T-cell (primary cell): ENCODE results near the gene CMTM6. TPM values are rescaled to one million over a fixed set of nuclear protein-coding genes. Genes with fewer than 3 reads are reported as not detected.

Source experiments
- ATAC-seq, 4 experiments: fragments of 200-7000 bp in 3 of 4; fragments of 150-1000 bp in 1 of 4; cut with Tn5 transposase; replicated peaks in 1 of 4; 1 replicate in 3 of 4; 2 replicates in 1 of 4; pipeline ENCODE4 v1.10.0; 2021; ENCODE audit warnings: moderate library complexity in 3 of 4, mild to moderate bottlenecking in 2 of 4, moderate number of reproducible peaks in 1 of 4
- CTCF ChIA-PET, 2 donors: fragments of 300-600 bp; sonication (Branson Sonifier 250); formaldehyde crosslinking; loops; one replicate each; lab custom pipeline; 2022; ENCODE audit warnings: antibody characterized with exemption in 2 of 2; lab: Charles Lee
- POLR2A ChIA-PET, 2 donors: fragments of 300-600 bp; sonication (Branson Sonifier 250); formaldehyde crosslinking; loops; one replicate each; lab custom pipeline; 2022; ENCODE audit warnings: antibody characterized with exemption in 2 of 2; lab: Charles Lee
- DNase-seq, 35 experiments: peaks; one replicate each; pipeline versions ENCODE4 v3.0.0 to v3.0.0-alpha.2; 2013 to 2023
- H3K27ac ChIP-seq: one replicate; pipeline ENCODE4 v1.5.1; 2013; ENCODE audit warnings: low read length
- H3K27me3 ChIP-seq, 2 experiments: replicated peaks in 1 of 2; 1 replicate in 1 of 2; 2 replicates in 1 of 2; pipeline versions ENCODE4 v1.6.1 to v1.7.0; 2013; ENCODE audit warnings: low read length in 1 of 2, mixed read lengths in 1 of 2; ENCODE audit not compliant: control insufficient read depth in 2 of 2, insufficient read depth in 2 of 2; ENCODE audit errors: extremely low read depth in 1 of 2
- H3K36me3 ChIP-seq, 2 donors: 1 replicate in 1 of 2; 2 replicates in 1 of 2; pipeline versions ENCODE4 v1.6.1 to v1.7.0; 2013; ENCODE audit warnings: low read length in 1 of 2; ENCODE audit not compliant: control insufficient read depth in 2 of 2, insufficient read depth in 1 of 2; ENCODE audit errors: extremely low read depth in 1 of 2
- H3K4me1 ChIP-seq, 2 experiments: 1 replicate in 1 of 2; 2 replicates in 1 of 2; pipeline versions ENCODE4 v1.6.1 to v1.7.0; 2013; ENCODE audit warnings: low read length in 2 of 2, mixed read lengths in 1 of 2; ENCODE audit not compliant: insufficient read depth in 2 of 2, control insufficient read depth in 1 of 2; ENCODE audit errors: extremely low read depth in 1 of 2
- H3K4me3 ChIP-seq, 2 donors: 1 replicate in 1 of 2; 2 replicates in 1 of 2; pipeline versions ENCODE4 v1.5.1 to v1.7.0; 2013; ENCODE audit warnings: mild to moderate bottlenecking in 2 of 2, low read length in 1 of 2, moderate library complexity in 1 of 2; ENCODE audit not compliant: control insufficient read depth in 1 of 2; ENCODE audit errors: extremely low read depth in 1 of 2
- H3K9me3 ChIP-seq: 2 replicates; pipeline ENCODE4 v1.7.0; 2013
- H3K27ac Mint-ChIP-seq, 2 donors: one replicate each; pipeline ENCODE4 v1.8.0; 2020 to 2021; ENCODE audit warnings: mild to moderate bottlenecking in 2 of 2, mixed read lengths in 2 of 2
- H3K27me3 Mint-ChIP-seq, 2 donors: one replicate each; pipeline ENCODE4 v1.8.0; 2021 to 2022; ENCODE audit warnings: mixed read lengths in 2 of 2
- H3K36me3 Mint-ChIP-seq: one replicate; pipeline ENCODE4 v1.8.0; 2021; ENCODE audit warnings: mixed read lengths
- H3K4me1 Mint-ChIP-seq, 3 donors: one replicate each; pipeline ENCODE4 v1.8.0; 2020 to 2022; ENCODE audit warnings: mixed read lengths in 3 of 3, mild to moderate bottlenecking in 1 of 3
- H3K4me3 Mint-ChIP-seq, 3 donors: one replicate each; pipeline ENCODE4 v1.8.0; 2020 to 2022; ENCODE audit warnings: mild to moderate bottlenecking in 3 of 3, mixed read lengths in 3 of 3, moderate library complexity in 3 of 3
- H3K9me3 Mint-ChIP-seq, 3 donors: one replicate each; pipeline ENCODE4 v1.8.0; 2020 to 2022; ENCODE audit warnings: mixed read lengths in 3 of 3
- WGBS: methylation state at CpG from one replicate; pipeline ENCODE4 v1.1.5; 2013; ENCODE audit warnings: missing lambda C conversion rate; ENCODE audit not compliant: insufficient coverage; 5-methylcytosine and 5-hydroxymethylcytosine counted together
- total RNA-seq, 35 experiments: library from RNA in 6 of 35; stranded (reverse) in 6 of 35; fragments of 120-200 nt in 1 of 35; gene quantifications; one replicate each; pipeline versions ENCODE4 v1.2.1 to v1.2.4 and lab custom pipeline; 2013 to 2026

CMTM6 gene
- total RNA-seq, 5 donors from 2014 or later (not counting 1 experiment from before 2014, with no cell fraction given) = 34.8 to 47.6 (median 40.4) TPM

GRCh38 chr3:32456429-32457130, 46.1 kb downstream of the CMTM6 start:
- Histone ChIP-seq H3K27me3 (no peaks in the 10 kb centered on the region), H3K4me3 (peak overlapping the region in 1 of 2 donors; percentile 5), H3K9me3 (no peaks in the 10 kb centered on the region), H3K4me1 (peaks cover 50 to 78% of the 10 kb centered on the region in 2 experiments), H3K36me3 (peaks cover 0 to 39% of the 10 kb centered on the region in 2 donors), H3K27ac (peak overlapping the region; percentile 94)
- peaks cover 50 to 56% (median 54%) of the 10 kb centered on the region in 3 donors for H3K4me1 Mint-ChIP-seq
- H3K4me3 Mint-ChIP-seq = peak overlapping the region; percentile 31 to 78 (median 61)
- 60% methylated on average over 4 of the region's 11 CpGs for WGBS
- POLR2A ChIA-PET = interaction anchor here (0.6 to 2.7 kb wide), 5 partner anchors 23 to 1227 kb away, joined by 3 to 11 read pairs (median 4); no protein-coding TSS in a partner anchor
- no peaks in the 10 kb centered on the region for H3K27me3 Mint-ChIP-seq
- H3K36me3 Mint-ChIP-seq = peaks cover 34% of the 10 kb centered on the region
- H3K27ac Mint-ChIP-seq = peak overlapping the region in 1 of 2 donors; percentile 97
- DNase-seq (no peak), ATAC-seq (no peak)
- H3K9me3 Mint-ChIP-seq = no peaks in the 10 kb centered on the region
- CTCF ChIA-PET = interaction anchor here (0.6 to 2.2 kb wide), 6 partner anchors 11 to 440 kb away, joined by 3 to 11 read pairs (median 4); no protein-coding TSS in a partner anchor

DNA sequence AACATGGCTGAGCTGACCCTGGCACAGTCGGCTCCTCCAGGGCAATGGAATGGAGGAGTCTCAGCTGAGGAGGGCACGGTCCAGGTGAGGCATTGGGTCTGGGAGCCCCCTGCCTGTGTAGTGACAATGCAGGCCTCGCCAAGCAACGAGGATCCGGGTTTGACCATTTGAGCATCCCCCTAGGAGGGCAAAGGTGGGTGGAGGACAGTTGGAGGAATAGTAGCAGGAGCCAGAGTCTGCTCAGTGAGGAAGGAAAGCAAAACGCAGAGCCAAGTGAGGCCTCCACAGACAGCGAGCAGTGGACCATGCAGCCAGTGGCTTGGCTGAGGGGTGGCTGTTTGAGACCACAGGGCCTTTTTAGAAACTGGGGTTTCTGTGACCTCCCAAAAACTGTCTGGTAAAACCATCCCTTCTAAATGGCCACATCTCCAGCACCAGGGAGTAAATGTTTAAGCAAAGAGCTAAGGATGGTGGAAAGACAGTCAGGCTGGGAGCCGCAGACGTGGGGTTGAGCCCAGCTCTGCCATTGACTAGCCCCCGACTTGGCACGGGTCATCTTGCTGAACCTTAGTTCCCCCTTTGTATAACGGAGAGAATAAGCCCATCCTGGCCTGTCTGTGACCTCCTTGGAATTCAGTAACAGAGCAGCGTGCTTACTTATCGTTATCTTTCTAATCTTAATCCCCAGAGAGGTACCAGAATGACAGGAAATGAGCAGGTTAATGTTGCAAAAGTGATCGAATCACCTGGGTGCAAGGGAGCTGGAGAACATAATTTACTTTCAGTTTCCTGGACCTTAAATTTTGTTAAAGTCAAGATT, 46.8 kb downstream of the CMTM6 start:
- DNase-seq (peak in 1 of 35 experiments; percentile 62), ATAC-seq (no peak)
- H3K4me1 ChIP-seq = peaks cover 45 to 71% of the 10 kb centered on the region in 2 experiments
- WGBS = 82% methylated on average over 12 of the region's 15 CpGs
- Mint-ChIP-seq H3K27me3 (no peaks in the 10 kb centered on the region), H3K9me3 (no peaks in the 10 kb centered on the region), H3K36me3 (peaks cover 37% of the 10 kb centered on the region), H3K4me3 (peak overlapping the region; percentile 31 to 78 (median 61)), H3K4me1 (peaks cover 50 to 57% (median 55%) of the 10 kb centered on the region in 3 donors), H3K27ac (peak overlapping the region in 1 of 2 donors; percentile 97)
- peak overlapping the region; percentile 94 for H3K27ac ChIP-seq
- H3K27me3 ChIP-seq = no peaks in the 10 kb centered on the region
- peaks cover 0 to 47% of the 10 kb centered on the region in 2 donors for H3K36me3 ChIP-seq
- H3K9me3 ChIP-seq = no peaks in the 10 kb centered on the region
- H3K4me3 ChIP-seq = no peak overlapping the region
- POLR2A ChIA-PET = interaction anchor here (0.6 to 2.7 kb wide), 4 partner anchors 22 to 1226 kb away, joined by 3 to 11 read pairs (median 4); no protein-coding TSS in a partner anchor
- CTCF ChIA-PET = interaction anchor here (0.6 to 2.2 kb wide), 4 partner anchors 31 to 439 kb away, joined by 3 to 11 read pairs (median 4); no protein-coding TSS in a partner anchor

GRCh38 chr3:32454731-32455608, 47.7 kb downstream of the CMTM6 start:
- ATAC-seq (no peak), DNase-seq (no peak)
- ChIA-PET POLR2A (interaction anchor here in 1 of 2 donors (2.7 kb wide), 1 partner anchor 22 kb away, joined by 11 read pairs; no protein-coding TSS in a partner anchor), CTCF (interaction anchor here in 1 of 2 donors (1.0 kb wide), 1 partner anchor 79 kb away, joined by 3 read pairs; no protein-coding TSS in a partner anchor)
- WGBS = 97% methylated on average over 9 of the region's 15 CpGs
- Histone ChIP-seq H3K27ac (peak overlapping the region; percentile 94), H3K9me3 (no peaks in the 10 kb centered on the region), H3K4me3 (no peak overlapping the region), H3K27me3 (no peaks in the 10 kb centered on the region), H3K36me3 (peaks cover 0 to 55% of the 10 kb centered on the region in 2 donors), H3K4me1 (peaks cover 40 to 63% of the 10 kb centered on the region in 2 experiments)
- peak overlapping the region in 1 of 2 donors; percentile 97 for H3K27ac Mint-ChIP-seq
- H3K4me1 Mint-ChIP-seq = peaks cover 50 to 62% (median 62%) of the 10 kb centered on the region in 3 donors
- H3K9me3 Mint-ChIP-seq = no peaks in the 10 kb centered on the region
- H3K4me3 Mint-ChIP-seq = peak overlapping the region in 1 of 3 donors; percentile 78
- H3K36me3 Mint-ChIP-seq = peaks cover 46% of the 10 kb centered on the region
- no peaks in the 10 kb centered on the region for H3K27me3 Mint-ChIP-seq

DNA sequence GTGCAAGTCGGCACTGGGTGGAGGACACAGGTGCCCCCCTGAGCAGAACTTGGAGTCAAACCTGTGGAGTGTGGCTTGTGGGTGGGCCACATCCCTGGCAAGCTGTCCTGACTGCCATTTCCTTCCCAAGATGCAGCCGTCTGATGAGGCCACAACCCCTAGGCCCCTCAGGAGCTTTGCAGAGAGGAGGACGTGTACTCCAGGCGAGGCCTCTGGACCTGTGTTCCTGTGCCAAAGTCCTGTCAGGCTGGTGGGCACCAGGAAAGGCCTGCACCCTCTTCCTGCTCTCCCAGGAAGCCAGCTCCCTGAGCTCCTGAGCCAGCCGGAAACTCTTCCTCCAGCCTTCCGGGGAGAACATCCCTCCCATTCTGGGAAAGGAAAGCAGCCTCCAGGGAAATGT, 48.5 kb downstream of the CMTM6 start:
- no peaks in the 10 kb centered on the region for H3K9me3 ChIP-seq
- Mint-ChIP-seq H3K27ac (peak overlapping the region; percentile 84 to 97), H3K4me1 (peaks cover 52 to 62% (median 62%) of the 10 kb centered on the region in 3 donors), H3K4me3 (peak overlapping the region in 1 of 3 donors; percentile 78), H3K27me3 (no peaks in the 10 kb centered on the region), H3K36me3 (peaks cover 49% of the 10 kb centered on the region), H3K9me3 (no peaks in the 10 kb centered on the region)
- no peak overlapping the region for H3K4me3 ChIP-seq
- H3K27ac ChIP-seq = peak overlapping the region; percentile 94
- ChIA-PET POLR2A (no interaction called here), CTCF (interaction anchor here (0.5 to 1.0 kb wide), 2 partner anchors 79 to 607 kb away, joined by 3 read pairs; no protein-coding TSS in a partner anchor)
- WGBS = 88% methylated on average over 5 of the region's 6 CpGs
- no peaks in the 10 kb centered on the region for H3K27me3 ChIP-seq
- peaks cover 32 to 54% of the 10 kb centered on the region in 2 experiments for H3K4me1 ChIP-seq
- ATAC-seq = no peak
- DNase-seq = no peak
- H3K36me3 ChIP-seq = peaks cover 0 to 62% of the 10 kb centered on the region in 2 donors

GRCh38 chr3:32453346-32453745, 49.3 kb downstream of the CMTM6 start:
- no peaks in the 10 kb centered on the region for H3K9me3 ChIP-seq
- H3K27me3 Mint-ChIP-seq = no peaks in the 10 kb centered on the region
- peaks cover 54 to 66% (median 65%) of the 10 kb centered on the region in 3 donors for H3K4me1 Mint-ChIP-seq
- peaks cover 56% of the 10 kb centered on the region for H3K36me3 Mint-ChIP-seq
- H3K27me3 ChIP-seq = no peaks in the 10 kb centered on the region
- H3K4me3 Mint-ChIP-seq = no peak overlapping the region
- CTCF ChIA-PET = no interaction called here
- no peak for ATAC-seq
- H3K36me3 ChIP-seq = peaks cover 0 to 69% of the 10 kb centered on the region in 2 donors
- no peak overlapping the region for H3K4me3 ChIP-seq
- H3K4me1 ChIP-seq = peaks cover 29 to 46% of the 10 kb centered on the region in 2 experiments
- POLR2A ChIA-PET = no interaction called here
- H3K27ac ChIP-seq = no peak overlapping the region
- no peaks in the 10 kb centered on the region for H3K9me3 Mint-ChIP-seq
- no peak for DNase-seq
- 100% methylated on average over 2 of the region's 5 CpGs for WGBS
- peak overlapping the region; percentile 84 to 97 for H3K27ac Mint-ChIP-seq
